ENCODE data around the gene CAMK2G.

The CAMK2G gene

GRCh38 chr10:73765066-73765465 lies 109.3 kb downstream of the CAMK2G start:
- FAIRE-seq (no peak), DNase-seq (ENCODE audit: insufficient read length, low spot score) (no peak)
- no peak for TF ChIP-seq CTCF (IDR thresholded peaks at IDR 0.05; ENCODE audit: insufficient read depth, missing control alignments)

GRCh38 chr10:73763343-73763742 lies 111.0 kb downstream of the CAMK2G start:
- FAIRE-seq (no peak), DNase-seq (ENCODE audit: insufficient read length, low spot score) (no peak)
- no peak for TF ChIP-seq CTCF (IDR thresholded peaks at IDR 0.05; ENCODE audit: insufficient read depth, missing control alignments)

GRCh38 chr10:73762915-73763314 lies 111.4 kb downstream of the CAMK2G start:
- FAIRE-seq, result no peak
- no peak for TF ChIP-seq CTCF (IDR thresholded peaks at IDR 0.05; ENCODE audit: insufficient read depth, missing control alignments)
- no peak for DNase-seq (ENCODE audit: insufficient read length, low spot score)
